ENCODE measurements around the gene CARS2.

Gene CARS2

GRCh38 chr13:110593430-110594130 lies 112.3 kb downstream of the CARS2 start:
- no peak overlapping the region for H3K27ac ChIP-seq
- TF ChIP-seq, protein P1, sequence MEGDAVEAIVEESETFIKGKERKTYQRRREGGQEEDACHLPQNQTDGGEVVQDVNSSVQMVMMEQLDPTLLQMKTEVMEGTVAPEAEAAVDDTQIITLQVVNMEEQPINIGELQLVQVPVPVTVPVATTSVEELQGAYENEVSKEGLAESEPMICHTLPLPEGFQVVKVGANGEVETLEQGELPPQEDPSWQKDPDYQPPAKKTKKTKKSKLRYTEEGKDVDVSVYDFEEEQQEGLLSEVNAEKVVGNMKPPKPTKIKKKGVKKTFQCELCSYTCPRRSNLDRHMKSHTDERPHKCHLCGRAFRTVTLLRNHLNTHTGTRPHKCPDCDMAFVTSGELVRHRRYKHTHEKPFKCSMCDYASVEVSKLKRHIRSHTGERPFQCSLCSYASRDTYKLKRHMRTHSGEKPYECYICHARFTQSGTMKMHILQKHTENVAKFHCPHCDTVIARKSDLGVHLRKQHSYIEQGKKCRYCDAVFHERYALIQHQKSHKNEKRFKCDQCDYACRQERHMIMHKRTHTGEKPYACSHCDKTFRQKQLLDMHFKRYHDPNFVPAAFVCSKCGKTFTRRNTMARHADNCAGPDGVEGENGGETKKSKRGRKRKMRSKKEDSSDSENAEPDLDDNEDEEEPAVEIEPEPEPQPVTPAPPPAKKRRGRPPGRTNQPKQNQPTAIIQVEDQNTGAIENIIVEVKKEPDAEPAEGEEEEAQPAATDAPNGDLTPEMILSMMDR (conservative IDR thresholded peaks at IDR 0.05) = peak; percentile 74
- TF ChIP-seq ZFX (IDR thresholded peaks at IDR 0.05) = no peak

- H3K27ac ChIP-seq = no peak overlapping the region
- no peak for TF ChIP-seq ZFX (IDR thresholded peaks at IDR 0.05)
- TF ChIP-seq, protein P1 (conservative IDR thresholded peaks at IDR 0.05) = no peak
These were observed 113.3 kb downstream of the CARS2 start for GRCh38 chr13:110592665-110593064.

Data from C4-2B (cell line).